DMS 273 (cell line): ENCODE measurements around the gene SEPTIN1.
"Not testable (repeated sequence)": the region's sequence is repeated elsewhere in the genome, so short reads cannot be mapped to it uniquely, and the experiment has no call there.

ENCODE experiments used
- DNase-seq: peaks from one replicate; lab custom pipeline; 2025; ENCODE audit not compliant: unreplicated experiment; lab: John Stamatoyannopoulos, UW

Gene SEPTIN1

DNA sequence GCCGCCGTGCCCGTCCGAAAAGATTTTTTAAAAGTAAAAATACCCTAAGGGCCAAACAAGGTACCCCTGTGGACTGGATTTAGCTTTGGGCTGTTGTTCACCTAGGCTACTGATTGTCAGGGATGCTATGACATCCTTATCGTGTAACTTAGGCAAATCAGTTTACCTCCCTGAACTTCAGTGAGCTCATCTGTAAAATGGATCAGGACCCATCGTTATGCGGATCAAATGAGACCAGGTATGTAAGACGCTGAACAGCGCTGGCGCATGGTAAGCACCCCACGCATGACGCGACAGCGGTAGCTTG lies 24.4 kb upstream of the SEPTIN1 start:
- no peak for DNase-seq

DNA sequence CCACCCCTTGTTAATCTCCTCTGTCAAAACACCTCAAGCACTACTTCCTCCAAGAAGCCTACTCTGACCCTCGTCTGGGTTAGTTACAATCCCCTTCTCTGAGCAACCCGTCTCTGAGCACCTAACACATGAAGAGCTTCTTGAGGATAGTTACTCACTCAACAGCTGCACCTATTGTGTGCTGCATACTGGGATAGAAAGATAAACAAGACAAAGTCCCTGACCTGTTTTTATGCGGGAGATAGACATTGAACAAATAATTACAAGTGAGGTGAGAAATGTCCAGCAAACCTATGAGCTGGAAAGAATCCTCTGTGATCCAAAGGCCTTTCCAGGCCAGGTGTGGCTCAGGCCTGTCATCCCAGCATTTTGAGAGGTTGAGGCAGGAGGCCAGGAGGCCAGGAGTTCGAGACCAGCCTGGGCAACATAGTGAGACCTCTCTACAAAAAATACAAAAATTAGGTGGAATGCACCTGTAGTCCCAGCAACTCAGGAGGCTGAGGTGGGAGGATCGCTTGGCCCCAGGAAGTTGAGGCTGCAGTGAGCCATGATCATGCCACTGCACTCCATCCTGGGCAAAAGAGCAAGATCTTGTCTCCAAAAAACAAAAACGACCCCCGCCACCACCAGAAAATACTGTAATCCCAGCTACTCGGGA lies 19.5 kb upstream of the SEPTIN1 start:
- DNase-seq = no peak

GRCh38 chr16:30399435-30400186 lies 17.2 kb upstream of the SEPTIN1 start:
- peak; percentile 75 for DNase-seq

DNA sequence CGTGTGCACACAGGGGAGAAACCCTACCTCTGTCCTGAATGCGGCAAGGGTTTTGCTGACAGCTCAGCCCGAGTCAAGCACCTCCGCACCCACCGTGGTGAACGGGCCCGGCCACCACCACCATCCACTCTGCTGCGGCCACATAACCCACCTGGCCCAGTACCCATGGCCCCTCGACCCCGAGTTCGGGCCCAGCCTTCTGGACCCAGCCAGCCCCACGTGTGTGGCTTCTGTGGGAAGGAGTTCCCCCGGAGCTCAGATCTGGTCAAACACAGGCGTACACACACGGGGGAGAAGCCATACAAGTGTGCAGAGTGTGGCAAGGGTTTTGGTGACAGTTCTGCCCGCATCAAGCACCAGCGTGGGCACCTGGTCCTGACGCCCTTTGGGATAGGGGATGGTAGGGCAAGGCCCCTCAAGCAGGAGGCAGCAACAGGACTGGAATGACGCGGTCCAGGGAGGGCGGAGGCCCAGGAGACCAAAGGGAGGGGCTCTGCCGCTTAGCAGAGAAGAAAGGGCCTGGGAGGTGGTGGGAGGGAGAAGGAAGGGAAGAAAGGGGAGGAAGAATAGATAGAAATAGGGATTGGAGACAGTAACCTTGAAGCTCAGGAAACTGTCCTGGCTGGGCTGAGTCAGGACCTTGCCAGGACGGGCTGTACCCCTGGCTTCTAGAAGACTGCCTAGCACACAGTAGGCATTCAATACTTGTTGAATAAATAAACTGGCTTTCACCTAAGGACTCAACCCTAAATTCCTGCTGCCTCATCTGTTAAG lies 16.5 kb upstream of the SEPTIN1 start:
- DNase-seq = no peak

DNA sequence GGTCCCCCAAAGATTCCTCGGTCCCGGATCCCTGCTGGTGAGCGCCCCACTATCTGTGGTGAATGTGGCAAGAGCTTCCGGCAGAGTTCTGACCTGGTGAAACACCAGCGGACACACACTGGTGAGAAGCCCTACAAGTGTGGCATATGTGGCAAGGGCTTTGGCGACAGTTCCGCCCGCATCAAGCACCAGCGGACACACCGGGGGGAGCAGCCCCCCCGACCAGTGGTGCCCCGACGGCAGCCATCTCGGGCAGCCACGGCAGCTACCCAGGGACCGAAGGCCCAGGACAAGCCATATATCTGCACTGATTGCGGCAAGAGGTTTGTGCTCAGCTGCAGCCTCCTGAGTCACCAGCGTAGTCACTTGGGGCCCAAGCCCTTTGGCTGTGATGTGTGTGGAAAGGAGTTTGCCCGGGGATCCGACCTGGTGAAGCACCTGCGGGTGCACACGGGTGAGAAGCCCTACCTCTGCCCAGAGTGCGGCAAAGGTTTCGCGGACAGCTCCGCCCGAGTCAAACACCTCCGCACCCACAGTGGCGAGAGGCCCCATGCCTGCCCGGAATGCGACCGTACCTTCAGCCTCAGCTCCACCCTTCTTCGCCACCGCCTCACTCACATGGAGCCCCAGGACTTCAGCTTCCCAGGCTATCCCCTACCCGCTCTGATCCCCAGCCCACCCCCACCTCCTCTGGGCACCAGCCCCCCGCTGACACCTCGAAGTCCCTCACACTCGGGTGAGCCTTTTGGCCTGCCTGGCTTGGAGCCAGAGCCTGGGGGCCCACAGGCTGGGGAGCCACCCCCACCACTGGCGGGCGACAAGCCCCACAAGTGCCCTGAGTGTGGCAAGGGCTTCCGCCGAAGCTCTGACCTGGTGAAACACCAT lies 15.7 kb upstream of the SEPTIN1 start:
- no peak for DNase-seq

GRCh38 chr16:30397056-30397455 lies 14.7 kb upstream of the SEPTIN1 start:
- no peak for DNase-seq

DNA sequence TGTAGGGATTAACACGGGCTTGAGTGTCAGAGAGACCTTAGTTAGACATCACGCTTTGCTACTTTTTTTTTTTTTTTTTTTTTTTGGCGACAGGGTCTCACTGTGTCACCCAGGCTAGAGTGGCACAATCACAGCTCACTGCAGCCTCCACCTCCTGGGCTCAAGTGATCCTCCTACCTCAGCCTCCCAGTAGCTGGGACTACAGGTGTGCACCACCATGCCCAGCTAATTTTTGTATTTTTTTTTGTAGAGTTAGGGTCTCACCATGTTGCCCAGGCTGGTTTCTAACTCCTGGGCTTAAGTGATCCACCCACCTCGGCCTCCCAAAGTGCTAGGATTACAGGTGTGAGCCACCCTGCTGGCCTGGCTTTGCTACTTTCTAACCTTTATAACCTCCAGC lies 14.3 kb upstream of the SEPTIN1 start:
- DNase-seq = not testable (repeated sequence)

- peak; percentile 78 for DNase-seq
These were observed 13.7 kb upstream of the SEPTIN1 start for GRCh38 chr16:30395992-30396585.

- peak; percentile 94 for DNase-seq
These were observed 13.0 kb upstream of the SEPTIN1 start, which contains the start of gene ZNF48 for GRCh38 chr16:30395155-30395991. Gene ZNF48, plus strand, starts transcription at chr16:30395420. Its CDS starts 375 bp downstream, at chr16:30395795.

GRCh38 chr16:30394592-30395154 lies 12.3 kb upstream of the SEPTIN1 start:
- no peak for DNase-seq

- no peak for DNase-seq
These were observed 1.2 kb upstream of the SEPTIN1 start for GRCh38 chr16:30383521-30383920.

DNA sequence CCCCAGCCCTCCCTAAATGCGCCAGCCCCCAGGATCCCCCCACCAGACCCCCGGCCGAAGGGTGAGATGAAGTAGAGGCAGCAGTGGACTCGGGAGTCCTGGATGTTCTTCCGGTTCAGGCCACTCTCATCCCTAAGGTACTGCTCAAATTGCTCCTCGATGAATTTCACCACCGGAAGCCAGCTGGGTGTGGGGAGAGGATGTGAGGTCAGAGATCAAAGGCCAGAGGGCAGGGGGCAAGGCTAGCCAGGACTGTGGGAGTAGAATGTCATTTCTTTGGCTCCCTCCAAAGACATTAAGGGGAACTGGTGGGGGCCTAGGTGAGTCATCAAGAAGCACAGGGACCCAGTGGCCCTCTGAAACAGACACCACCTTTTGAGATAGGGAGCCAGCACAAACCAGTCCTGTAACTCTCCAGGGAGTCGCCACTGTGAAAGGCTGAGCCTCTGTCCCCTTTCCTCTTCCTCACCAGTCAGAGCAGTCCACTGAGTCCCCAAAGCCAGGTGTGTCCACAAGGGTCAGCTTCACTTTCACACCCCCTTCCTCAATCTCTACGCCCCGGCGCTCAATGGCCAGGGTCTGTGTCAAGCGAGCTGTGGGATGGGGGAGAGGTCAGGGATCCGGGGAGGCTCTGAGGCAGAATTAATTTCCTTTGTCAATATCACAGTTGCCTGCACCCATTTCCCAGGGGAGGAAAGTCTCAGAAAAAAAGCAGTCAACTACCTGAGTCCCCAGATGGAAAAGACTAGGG lies 895 bp downstream of the SEPTIN1 start:
- no peak for DNase-seq

GRCh38 chr16:30380803-30381208 lies 1.6 kb downstream of the SEPTIN1 start:
- no peak for DNase-seq

- DNase-seq = no peak
These were observed 2.1 kb downstream of the SEPTIN1 start for GRCh38 chr16:30380072-30380802.

- no peak for DNase-seq
These were observed 3.1 kb downstream of the SEPTIN1 start for GRCh38 chr16:30379158-30379783.

DNA sequence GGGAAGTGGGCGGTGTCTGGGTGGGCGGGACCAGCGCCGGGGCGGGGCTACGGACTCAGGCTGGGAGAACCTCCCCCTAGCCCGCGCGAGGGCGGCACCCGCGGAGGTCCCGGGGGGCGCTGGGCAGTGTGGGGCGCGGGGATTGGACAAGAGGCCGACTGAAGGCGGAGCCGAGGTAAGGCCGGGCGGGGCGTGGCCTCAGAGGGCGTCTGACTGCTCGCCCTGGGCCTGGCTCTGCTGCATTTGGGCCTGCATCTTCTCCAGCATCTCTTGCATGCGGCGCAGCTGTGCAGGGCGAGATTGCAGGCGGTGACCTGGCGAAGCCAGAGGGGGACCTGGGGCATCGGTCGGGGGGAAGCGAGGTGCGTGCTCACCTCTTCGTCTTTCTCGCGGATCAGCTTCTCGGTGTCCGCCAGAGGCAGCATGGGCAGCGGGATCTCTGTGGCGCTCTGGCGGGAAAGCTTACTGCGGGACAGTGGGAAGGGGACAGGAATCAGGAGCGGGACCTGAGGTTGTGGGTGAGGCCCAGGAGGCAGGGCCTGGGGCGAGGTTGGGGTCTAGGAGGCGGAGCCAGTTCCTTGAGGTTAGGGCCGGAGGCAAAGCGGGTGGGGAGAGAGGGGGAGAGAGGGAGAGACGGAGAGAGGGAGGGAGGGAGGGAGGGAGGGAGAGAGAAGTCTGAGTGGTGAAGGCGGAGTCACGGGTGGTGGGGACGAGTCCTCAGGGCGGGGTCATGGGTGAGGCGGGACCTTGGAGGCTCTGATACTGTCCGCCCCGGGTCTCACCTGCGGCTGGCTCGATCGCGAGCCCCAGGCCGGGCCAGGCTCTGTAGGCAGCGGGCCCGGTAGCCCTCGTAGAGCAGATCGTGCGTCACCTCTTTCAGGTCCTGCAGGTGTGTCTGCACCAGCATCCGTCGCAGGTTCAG lies 3.9 kb downstream of the SEPTIN1 start:
- DNase-seq = peak; percentile 99
